Measurements from ENCODE around the gene AK1. TPM values are rescaled to one million over a fixed set of nuclear protein-coding genes. Genes with fewer than 3 reads are reported as not detected.
A peak's percentile ranks its signal among the peaks of the same experiment; 100 is the strongest.

Gene AK1
- total RNA-seq, 1 experiment from 2014 or later, result 18.5 TPM

DNA sequence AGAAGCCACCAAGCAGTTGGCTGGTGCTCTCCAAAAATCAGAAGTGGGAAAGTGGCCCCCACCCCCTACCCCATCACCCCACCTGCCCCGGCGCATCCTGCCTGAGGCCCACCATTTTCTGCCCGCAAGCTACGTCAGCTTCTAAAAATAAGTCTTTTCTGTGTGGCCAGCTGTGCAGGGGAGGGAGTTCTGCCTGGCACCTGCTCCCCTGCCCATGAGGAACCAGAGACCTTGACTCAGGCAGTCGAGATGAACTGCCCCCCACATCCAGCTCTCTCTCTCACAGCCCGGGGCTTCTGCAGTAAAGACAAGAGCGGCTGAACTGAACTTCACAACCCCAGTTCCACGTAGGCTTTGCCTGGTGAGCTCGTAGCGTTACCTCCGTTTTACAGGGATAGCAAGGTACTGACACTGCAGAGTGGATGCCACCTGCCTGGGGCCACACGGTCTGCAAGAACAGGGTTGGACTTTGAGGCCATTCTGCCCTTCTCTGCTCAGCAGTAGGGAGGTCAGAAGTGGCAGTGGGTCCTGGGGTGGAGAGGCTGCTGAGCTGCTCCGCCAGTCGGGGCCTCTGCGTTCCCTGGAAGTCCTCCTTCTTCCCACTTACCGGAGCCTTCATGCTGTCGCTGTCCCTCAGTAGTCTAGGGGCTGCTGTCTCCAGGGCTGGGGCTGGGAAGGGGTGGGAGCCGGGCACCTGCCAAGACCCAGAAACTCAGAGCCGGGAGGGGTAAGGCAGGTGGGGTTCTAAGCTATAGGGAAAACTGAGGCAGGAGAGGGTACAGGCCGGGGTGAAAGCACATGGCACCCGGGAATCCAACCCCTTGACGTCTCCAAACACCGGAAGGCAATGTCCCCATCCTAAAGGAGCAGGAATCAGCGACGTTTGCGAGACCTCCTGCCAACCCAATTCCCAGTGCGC, 38.6 kb upstream of the AK1 start:
- peak; percentile 65 for DNase-seq
- Histone ChIP-seq H3K36me3 (replicated peaks; ENCODE audit: control insufficient read depth, insufficient read depth, low read length) (no peaks in the 10 kb centered on the region; the same call in 1 of the 2 replicates), H3K4me3 (ENCODE audit: insufficient read depth, low read depth, low read length) (peak overlapping the region; percentile 69), H3K27me3 (ENCODE audit: control insufficient read depth, insufficient read depth, low read length) (peaks cover 7% of the 10 kb centered on the region; the same call in 1 of the 2 replicates)

GRCh38 chr9:127915325-127915752, 37.9 kb upstream of the AK1 start:
- Histone ChIP-seq H3K36me3 (replicated peaks; ENCODE audit: control insufficient read depth, insufficient read depth, low read length) (peaks cover 1% of the 10 kb centered on the region; the same call in 1 of the 2 replicates), H3K4me3 (ENCODE audit: insufficient read depth, low read depth, low read length) (no peak overlapping the region), H3K27me3 (ENCODE audit: control insufficient read depth, insufficient read depth, low read length) (peaks cover 7% of the 10 kb centered on the region; the same call in 1 of the 2 replicates)
- no peak for DNase-seq

DNA sequence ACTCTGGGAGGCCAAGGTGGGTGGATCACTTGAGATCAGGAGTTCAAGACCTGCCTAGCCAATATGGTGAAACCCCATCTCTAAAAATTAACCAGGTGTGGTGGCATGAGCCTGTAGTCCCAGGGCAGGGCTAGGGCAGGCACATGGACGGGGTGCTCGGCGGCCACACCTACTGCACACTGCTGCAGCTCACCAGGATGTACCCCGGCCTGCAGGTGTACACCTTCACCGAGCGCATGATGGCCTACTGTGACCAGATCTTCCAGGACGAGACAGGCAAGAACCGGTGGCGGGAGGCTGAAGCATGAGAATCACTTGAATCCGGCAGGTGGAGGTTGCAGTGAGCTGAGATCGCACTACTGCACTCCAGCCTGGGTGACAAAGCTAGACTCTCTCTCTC, 36.2 kb upstream of the AK1 start:
- H3K36me3 ChIP-seq (replicated peaks; ENCODE audit: control insufficient read depth, insufficient read depth, low read length), result peaks cover 1% of the 10 kb centered on the region; the same call in 1 of the 2 replicates
- H3K27me3 ChIP-seq (ENCODE audit: control insufficient read depth, insufficient read depth, low read length), result peaks cover 7% of the 10 kb centered on the region; the same call in 1 of the 2 replicates
- DNase-seq, result no peak
- H3K4me3 ChIP-seq (ENCODE audit: insufficient read depth, low read depth, low read length), result no peak overlapping the region

GRCh38 chr9:127912882-127913281, 35.4 kb upstream of the AK1 start:
- H3K27me3 ChIP-seq (ENCODE audit: control insufficient read depth, insufficient read depth, low read length), result peaks cover 5% of the 10 kb centered on the region; the same call in 1 of the 2 replicates
- no peak overlapping the region for H3K4me3 ChIP-seq (ENCODE audit: insufficient read depth, low read depth, low read length)
- DNase-seq, result no peak

DNA sequence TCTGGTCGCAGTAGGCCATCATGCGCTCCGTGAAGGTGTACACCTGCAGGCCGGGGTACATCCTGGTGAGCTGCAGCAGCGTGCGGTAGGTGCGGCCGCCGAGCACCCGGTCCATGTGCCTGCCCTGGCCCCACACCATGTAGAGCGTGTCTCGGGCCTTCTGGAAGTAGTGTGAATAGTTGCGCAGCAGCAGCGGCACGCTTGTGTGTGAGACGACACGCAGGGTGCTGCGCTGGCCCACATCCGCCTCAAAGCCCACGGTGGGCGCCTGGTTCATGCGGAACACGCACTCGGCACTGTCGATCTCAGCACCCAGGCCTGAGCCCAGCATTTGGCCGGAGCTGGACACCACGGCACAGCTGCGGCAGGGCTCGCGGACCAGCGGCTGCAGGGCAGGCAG, 34.8 kb upstream of the AK1 start:
- DNase-seq, result no peak
- Histone ChIP-seq H3K36me3 (replicated peaks; ENCODE audit: control insufficient read depth, insufficient read depth, low read length) (peaks cover 1% of the 10 kb centered on the region; the same call in 1 of the 2 replicates), H3K27me3 (ENCODE audit: control insufficient read depth, insufficient read depth, low read length) (peaks cover 5% of the 10 kb centered on the region; the same call in 1 of the 2 replicates), H3K4me3 (ENCODE audit: insufficient read depth, low read depth, low read length) (no peak overlapping the region)

More at GRCh38 chr9:127912882-127913281, 35.4 kb upstream of the AK1 start:
- H3K36me3 ChIP-seq (replicated peaks; ENCODE audit: control insufficient read depth, insufficient read depth, low read length), result peaks cover 1% of the 10 kb centered on the region; the same call in 1 of the 2 replicates

DNA sequence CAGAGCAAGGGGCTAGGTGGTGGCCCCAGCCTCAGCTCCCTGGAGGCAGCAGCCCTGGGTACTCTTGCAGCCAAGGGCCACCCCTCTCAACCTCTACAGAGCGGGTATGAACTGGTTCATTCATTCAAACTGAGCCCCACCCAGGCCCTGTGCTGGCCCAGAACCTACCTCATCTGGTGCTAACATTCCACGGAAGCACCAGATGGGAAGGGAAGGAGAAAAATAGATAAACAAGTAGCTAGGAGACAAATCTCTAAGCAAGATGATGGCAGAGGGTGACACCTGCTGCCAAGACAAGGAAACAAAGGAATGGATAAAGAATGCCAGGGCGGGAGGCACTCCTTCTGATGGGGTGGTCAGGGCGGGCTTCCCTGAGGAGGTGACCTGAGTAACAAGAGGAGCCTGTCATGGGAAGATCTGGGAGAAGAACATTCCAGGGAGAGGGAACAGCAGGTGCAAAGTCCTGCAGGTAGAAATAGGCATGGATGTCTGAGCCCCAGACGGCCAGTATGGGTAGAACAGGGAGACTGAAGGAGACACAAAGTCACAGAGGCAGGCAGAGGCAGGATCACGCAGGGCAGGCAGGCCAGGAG, 33.2 kb upstream of the AK1 start:
- Histone ChIP-seq H3K27me3 (ENCODE audit: control insufficient read depth, insufficient read depth, low read length) (no peaks in the 10 kb centered on the region), H3K36me3 (replicated peaks; ENCODE audit: control insufficient read depth, insufficient read depth, low read length) (peaks cover 1% of the 10 kb centered on the region; the same call in 1 of the 2 replicates), H3K4me3 (ENCODE audit: insufficient read depth, low read depth, low read length) (no peak overlapping the region)
- DNase-seq, result no peak

- no peak for DNase-seq
- Histone ChIP-seq H3K36me3 (replicated peaks; ENCODE audit: control insufficient read depth, insufficient read depth, low read length) (peaks cover 1% of the 10 kb centered on the region; the same call in 1 of the 2 replicates), H3K27me3 (ENCODE audit: control insufficient read depth, insufficient read depth, low read length) (no peaks in the 10 kb centered on the region), H3K4me3 (ENCODE audit: insufficient read depth, low read depth, low read length) (no peak overlapping the region)
Measured at GRCh38 chr9:127909839-127910273, 32.4 kb upstream of the AK1 start.

DNA sequence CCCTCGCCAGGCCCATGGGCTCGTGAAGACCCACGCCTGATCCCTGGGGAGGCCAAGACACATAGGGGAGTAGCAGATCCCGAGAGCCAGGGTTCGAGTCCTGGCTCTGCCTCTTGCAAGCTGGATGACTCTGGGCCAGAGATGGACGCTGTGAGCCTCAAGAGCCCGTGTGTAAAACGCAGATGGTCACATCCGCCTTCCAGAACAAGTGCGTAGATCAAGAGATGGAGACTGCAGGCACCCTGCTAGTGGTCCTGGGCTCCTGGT, 31.1 kb upstream of the AK1 start:
- no peak for DNase-seq
- peaks cover 1% of the 10 kb centered on the region; the same call in 1 of the 2 replicates for H3K36me3 ChIP-seq (replicated peaks; ENCODE audit: control insufficient read depth, insufficient read depth, low read length)
- H3K4me3 ChIP-seq (ENCODE audit: insufficient read depth, low read depth, low read length), result no peak overlapping the region
- no peaks in the 10 kb centered on the region for H3K27me3 ChIP-seq (ENCODE audit: control insufficient read depth, insufficient read depth, low read length)

DNA sequence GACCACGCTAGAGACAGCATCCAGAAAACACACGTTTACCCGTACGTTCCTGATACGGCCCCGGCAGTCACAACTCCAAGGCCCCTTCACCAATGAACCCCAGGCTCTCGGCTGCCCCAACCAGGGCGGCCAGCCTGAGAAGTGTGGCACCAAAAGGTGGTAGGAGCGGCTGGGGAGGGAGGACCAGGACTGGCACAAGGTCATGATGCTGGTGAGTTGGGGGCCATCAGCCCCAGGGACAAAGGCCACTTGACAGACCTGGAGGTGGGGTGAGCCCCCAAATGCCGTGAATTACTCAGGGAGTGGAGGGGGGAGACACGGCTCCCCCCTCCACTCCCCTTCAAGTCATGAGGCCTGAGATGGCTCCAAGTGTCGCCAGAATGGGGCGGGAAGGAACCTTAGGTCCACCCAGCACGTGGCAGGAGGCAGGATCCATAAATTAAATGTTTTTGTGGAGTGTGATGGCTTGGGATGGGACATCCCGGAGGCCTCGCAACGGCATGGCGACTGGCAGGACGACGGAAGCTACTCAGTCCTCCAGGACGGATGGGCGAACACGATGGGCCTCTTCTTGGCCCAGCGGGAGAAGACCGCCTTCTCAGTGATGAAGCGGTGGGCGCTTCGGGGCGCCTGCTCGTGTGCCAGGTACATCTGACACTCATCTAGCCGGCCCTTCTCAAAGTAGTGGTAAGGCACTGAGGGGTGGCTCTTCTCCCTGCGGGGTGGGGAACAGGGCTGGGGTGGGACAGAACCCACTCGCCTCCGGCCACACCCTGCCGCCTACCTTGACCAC, 30.6 kb upstream of the AK1 start:
- no peak for DNase-seq
- Histone ChIP-seq H3K4me3 (ENCODE audit: insufficient read depth, low read depth, low read length) (no peak overlapping the region), H3K27me3 (ENCODE audit: control insufficient read depth, insufficient read depth, low read length) (no peaks in the 10 kb centered on the region), H3K36me3 (replicated peaks; ENCODE audit: control insufficient read depth, insufficient read depth, low read length) (peaks cover 1% of the 10 kb centered on the region; the same call in 1 of the 2 replicates)

GRCh38 chr9:127905788-127906191, 28.3 kb upstream of the AK1 start:
- no peak overlapping the region for H3K4me3 ChIP-seq (ENCODE audit: insufficient read depth, low read depth, low read length)
- H3K27me3 ChIP-seq (ENCODE audit: control insufficient read depth, insufficient read depth, low read length), result no peaks in the 10 kb centered on the region
- H3K36me3 ChIP-seq (replicated peaks; ENCODE audit: control insufficient read depth, insufficient read depth, low read length), result no peaks in the 10 kb centered on the region
- peak; percentile 75 for DNase-seq

DNA sequence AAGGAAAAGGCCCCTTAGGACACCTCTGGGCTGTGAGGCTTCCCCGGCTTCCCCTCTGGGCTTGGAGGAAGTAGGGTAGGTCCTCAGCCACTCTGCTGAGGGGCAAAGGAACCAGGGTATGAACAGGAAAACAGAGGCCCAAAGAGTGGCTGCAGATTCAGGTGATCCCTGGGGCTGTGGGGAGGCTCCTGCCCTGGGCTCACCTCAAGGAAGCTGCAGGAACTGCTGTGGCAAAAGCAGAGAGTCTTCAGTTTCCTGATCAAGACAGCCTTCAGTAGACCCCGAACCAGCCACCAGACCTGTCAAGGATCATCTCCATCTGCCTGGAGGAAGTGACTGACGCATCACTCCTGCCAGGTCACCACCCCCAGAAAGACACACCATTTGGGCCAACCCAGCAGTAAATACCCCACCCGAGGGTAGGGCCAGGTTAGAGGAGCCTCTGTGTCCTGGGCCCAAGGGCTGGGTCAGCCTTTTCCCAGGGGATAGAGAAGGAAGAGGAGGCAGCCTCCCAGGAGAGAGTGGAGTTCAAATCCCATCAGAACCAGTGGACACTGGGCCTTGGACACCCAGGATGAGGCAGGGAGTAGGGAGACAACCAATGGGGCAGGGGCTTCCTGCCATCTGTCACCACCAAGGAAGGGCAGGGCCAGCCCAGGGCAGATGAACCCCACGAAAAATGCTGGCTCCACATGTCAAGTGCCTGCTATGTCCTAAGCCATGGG, 27.7 kb upstream of the AK1 start:
- Histone ChIP-seq H3K4me3 (ENCODE audit: insufficient read depth, low read depth, low read length) (no peak overlapping the region), H3K36me3 (replicated peaks; ENCODE audit: control insufficient read depth, insufficient read depth, low read length) (no peaks in the 10 kb centered on the region), H3K27me3 (ENCODE audit: control insufficient read depth, insufficient read depth, low read length) (no peaks in the 10 kb centered on the region)
- no peak for DNase-seq

DNA sequence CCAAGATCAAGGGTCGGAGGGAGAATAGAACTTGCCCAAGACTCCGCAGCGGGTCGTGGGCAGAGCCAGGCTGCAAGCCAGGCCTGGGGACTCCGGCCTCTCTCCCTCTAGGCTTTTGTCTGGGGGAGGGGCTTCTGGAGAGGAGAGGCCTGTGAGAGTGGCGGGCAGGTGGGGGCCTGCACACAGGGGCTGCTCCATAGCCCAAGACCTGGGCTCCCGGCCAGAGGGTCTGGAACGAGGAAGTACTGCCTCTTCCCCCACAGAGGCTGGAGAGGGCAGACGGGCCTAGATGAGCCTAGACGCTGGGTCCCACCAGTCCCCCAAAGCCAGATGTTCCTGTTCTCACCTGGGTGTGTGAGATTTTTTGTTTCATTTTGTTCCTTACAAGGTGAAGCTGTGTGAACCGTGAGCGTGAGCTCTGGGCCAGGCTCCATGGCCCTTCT, 27.1 kb upstream of the AK1 start:
- Histone ChIP-seq H3K36me3 (replicated peaks; ENCODE audit: control insufficient read depth, insufficient read depth, low read length) (no peaks in the 10 kb centered on the region), H3K27me3 (ENCODE audit: control insufficient read depth, insufficient read depth, low read length) (peaks cover 2% of the 10 kb centered on the region; the same call in 1 of the 2 replicates), H3K4me3 (ENCODE audit: insufficient read depth, low read depth, low read length) (no peak overlapping the region)
- peak; percentile 78 for DNase-seq

DNA sequence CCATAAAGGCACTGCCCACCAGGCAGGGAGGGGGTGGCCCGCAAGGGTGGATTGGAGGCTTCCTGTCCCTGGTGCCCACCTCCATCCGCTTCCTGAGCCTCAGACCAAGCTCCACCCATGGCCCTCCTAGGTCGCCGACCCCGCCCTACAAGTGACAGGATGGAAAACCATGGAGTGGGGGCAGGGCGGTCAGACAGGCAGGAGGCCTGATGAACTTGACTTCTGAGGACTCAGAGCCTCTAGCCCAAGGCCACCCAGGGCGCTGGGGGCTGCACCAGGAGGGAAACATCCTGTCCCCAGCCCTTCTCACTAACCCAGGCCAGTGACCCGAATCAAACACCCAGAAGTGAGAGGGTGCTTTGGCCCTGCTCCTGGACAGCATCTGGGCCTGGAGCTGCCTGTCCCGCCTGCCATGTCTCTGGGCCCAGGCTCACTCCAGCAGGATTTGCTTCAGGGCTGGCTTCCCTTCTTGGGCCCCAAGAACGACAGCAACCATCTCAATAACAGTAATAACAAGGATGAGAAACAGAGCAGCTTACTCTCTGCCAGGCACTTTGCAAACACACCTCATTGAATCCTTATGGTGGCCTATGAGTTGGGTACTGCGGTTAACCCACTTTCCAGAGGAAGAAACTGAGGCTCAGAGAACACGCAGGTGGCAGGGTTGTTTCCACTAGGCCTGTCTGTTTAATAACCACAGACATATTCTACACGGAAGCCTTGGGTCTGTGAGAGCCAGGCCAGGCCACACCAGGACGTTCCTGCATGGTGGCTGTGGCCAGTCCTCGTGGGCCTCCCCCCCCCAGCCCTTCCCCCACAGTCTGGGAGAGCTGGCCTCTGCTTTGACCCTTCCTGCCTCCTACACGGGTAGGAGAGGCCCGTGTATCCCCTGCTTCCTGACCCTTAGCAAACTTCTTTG, 26.3 kb upstream of the AK1 start:
- Histone ChIP-seq H3K36me3 (replicated peaks; ENCODE audit: control insufficient read depth, insufficient read depth, low read length) (no peaks in the 10 kb centered on the region), H3K27me3 (ENCODE audit: control insufficient read depth, insufficient read depth, low read length) (peaks cover 2% of the 10 kb centered on the region), H3K4me3 (ENCODE audit: insufficient read depth, low read depth, low read length) (no peak overlapping the region)
- DNase-seq, result peak; percentile 81

All from H7 (cell line).